Right cardiac atrium (tissue), 5 donors: ENCODE results near the gene CEP112. TPM values are rescaled to one million over a fixed set of nuclear protein-coding genes. Genes with fewer than 3 reads are reported as not detected.

Experiments used
- ATAC-seq, 2 donors: fragments of 200-7000 bp; cut with Tn5 transposase; one replicate each; pipeline versions ENCODE4 v1.8.0 to v1.9.1; 2020; ENCODE audit warnings: moderate library complexity in 2 of 2, mild to moderate bottlenecking in 1 of 2
- DNase-seq, 3 donors: peaks; one replicate each; pipeline ENCODE4 v3.0.0-alpha.2; 2020
- H3K27ac ChIP-seq: one replicate; pipeline ENCODE4 v1.5.1; 2013; ENCODE audit warnings: mild to moderate bottlenecking, low read length, control low read depth, moderate library complexity
- H3K27me3 ChIP-seq: one replicate; pipeline ENCODE4 v1.6.1; 2013; ENCODE audit not compliant: control insufficient read depth, insufficient read depth
- H3K4me1 ChIP-seq: one replicate; pipeline ENCODE4 v1.6.1; 2013; ENCODE audit warnings: low read length; ENCODE audit not compliant: control insufficient read depth, insufficient read depth
- H3K4me3 ChIP-seq: one replicate; pipeline ENCODE4 v1.5.1; 2013; ENCODE audit warnings: low read length, control low read depth
- H3K9me3 ChIP-seq: one replicate; pipeline ENCODE4 v1.6.1; 2013; ENCODE audit warnings: low read length; ENCODE audit not compliant: control insufficient read depth
- WGBS: extraction: QIAGEN DNeasy Blood & Tissue Kit; methylation state at CpG from one replicate; pipeline ENCODE4 v1.1.7; 2013; 5-methylcytosine and 5-hydroxymethylcytosine counted together
- intact Hi-C, 4 donors: fragments of 100-400 bp; cut with DNase I; formaldehyde crosslinking; loops; one replicate each; pipeline versions ENCODE4 v1.11.0 to v1.14.0; 2022 to 2023
- polyA plus RNA-seq: library from polyadenylated mRNA; stranded (reverse); fragments of 200-250 nt; gene quantifications from one replicate; pipeline ENCODE4 v1.2.3, GENCODE V29; 2013
- total RNA-seq, 4 donors: library from RNA; stranded (reverse); fragmentation: NEBNext Ultra II Directional; extraction: Animal tissue kit (Norgen Biotek cat#: 25700); gene quantifications; one replicate each; pipeline ENCODE4 v1.2.1, GENCODE V29; 2021
- donor health status: healthy with polysubstance abuse.
- donor health status: DM: no; HTN: yes; CAD: no.
- donor health status: DM: no; HTN: no; CAD: no.
- donor health status: DM: no; HTN: yes; CAD: no; lungs with severe emphysema.
- donor health status: DM: yes; HTN: yes; CAD: no.

Gene CEP112
- total and polyA plus RNA-seq, 5 donors = 11.1 to 23.1 (median 18.0) TPM

DNA sequence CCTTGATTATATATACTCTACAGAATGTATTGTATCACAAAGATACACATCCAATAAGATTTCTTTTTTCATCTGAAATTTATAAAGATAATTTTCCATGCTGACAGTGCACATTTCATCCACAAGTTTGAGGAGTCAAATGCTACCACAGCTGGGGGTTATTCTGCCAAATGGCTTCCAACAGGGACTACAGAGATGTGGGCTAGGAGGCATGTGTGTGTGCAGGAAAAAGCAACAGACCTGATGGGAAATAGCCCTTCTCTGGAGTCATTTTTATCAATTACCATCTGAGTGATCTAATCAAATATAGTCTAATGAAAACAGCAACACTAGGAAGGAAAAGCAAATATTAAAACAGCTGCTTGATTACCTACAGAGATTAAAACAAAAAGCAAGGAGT, 290.5 kb downstream of the CEP112 start:
- H3K9me3 ChIP-seq = no peaks in the 10 kb centered on the region
- intact Hi-C loops = no loop called here
- no peak for ATAC-seq
- H3K4me3 ChIP-seq = no peak overlapping the region
- H3K27ac ChIP-seq = no peak overlapping the region
- no peaks in the 10 kb centered on the region for H3K27me3 ChIP-seq
- DNase-seq = no peak
- H3K4me1 ChIP-seq = no peaks in the 10 kb centered on the region

- 91% methylated on average over 6 of the region's 6 CpGs for WGBS
- H3K27me3 ChIP-seq = no peaks in the 10 kb centered on the region
- intact Hi-C loops = no loop called here
- no peak overlapping the region for H3K4me3 ChIP-seq
- DNase-seq = no peak
- no peak for ATAC-seq
- H3K4me1 ChIP-seq = no peaks in the 10 kb centered on the region
- no peaks in the 10 kb centered on the region for H3K9me3 ChIP-seq
- no peak overlapping the region for H3K27ac ChIP-seq
These were observed 291.7 kb downstream of the CEP112 start for GRCh38 chr17:65900216-65900615.

- H3K4me3 ChIP-seq = no peak overlapping the region
- DNase-seq (no peak), ATAC-seq (no peak)
- WGBS = 96% methylated on average over 3 of the region's 3 CpGs
- H3K4me1 ChIP-seq = no peaks in the 10 kb centered on the region
- H3K9me3 ChIP-seq = no peaks in the 10 kb centered on the region
- intact Hi-C loops = no loop called here
- no peaks in the 10 kb centered on the region for H3K27me3 ChIP-seq
- H3K27ac ChIP-seq = no peak overlapping the region
These were observed 293.3 kb downstream of the CEP112 start for GRCh38 chr17:65898651-65899050.

GRCh38 chr17:65896889-65897288, 295.0 kb downstream of the CEP112 start:
- no peak for ATAC-seq
- Histone ChIP-seq H3K4me1 (no peaks in the 10 kb centered on the region), H3K9me3 (no peaks in the 10 kb centered on the region), H3K4me3 (no peak overlapping the region), H3K27me3 (no peaks in the 10 kb centered on the region), H3K27ac (no peak overlapping the region)
- no peak for DNase-seq
- intact Hi-C loops = no loop called here

- intact Hi-C loops = no loop called here
- no peak for ATAC-seq
- H3K9me3 ChIP-seq = no peaks in the 10 kb centered on the region
These were observed 296.0 kb downstream of the CEP112 start for GRCh38 chr17:65895969-65896368.

GRCh38 chr17:65893692-65894279, 298.1 kb downstream of the CEP112 start:
- ATAC-seq = no peak
- no peaks in the 10 kb centered on the region for H3K4me1 ChIP-seq
- DNase-seq = no peak
- no peaks in the 10 kb centered on the region for H3K9me3 ChIP-seq
- H3K27ac ChIP-seq = no peak overlapping the region
- no peak overlapping the region for H3K4me3 ChIP-seq
- H3K27me3 ChIP-seq = no peaks in the 10 kb centered on the region
- WGBS = 82% methylated on average over 3 of the region's 3 CpGs
- intact Hi-C loops = no loop called here

More at GRCh38 chr17:65895969-65896368, 296.0 kb downstream of the CEP112 start:
- no peak for DNase-seq
- Histone ChIP-seq H3K27me3 (no peaks in the 10 kb centered on the region), H3K27ac (no peak overlapping the region), H3K4me1 (no peaks in the 10 kb centered on the region), H3K4me3 (no peak overlapping the region)

DNA sequence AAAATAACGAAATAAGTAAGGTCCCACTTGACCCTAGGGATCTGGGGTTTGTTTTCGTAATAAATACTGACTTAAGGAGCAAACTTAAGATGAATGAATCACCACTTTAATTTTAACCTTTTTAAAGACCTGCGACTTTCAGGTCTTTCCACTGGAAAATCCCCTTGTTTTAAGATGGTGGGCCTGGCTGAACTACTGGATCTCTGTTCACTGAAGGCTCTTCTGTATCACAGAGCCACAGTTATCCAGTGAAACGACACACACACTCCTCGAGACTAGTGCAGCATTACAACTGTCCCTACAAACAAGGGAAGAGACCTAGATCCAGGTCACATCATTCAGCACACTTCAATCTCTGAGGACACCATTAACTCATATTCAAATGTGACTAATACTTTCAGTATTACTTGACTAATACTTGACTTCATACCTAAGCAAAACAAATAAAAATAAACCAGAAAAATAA, 299.0 kb downstream of the CEP112 start:
- Histone ChIP-seq H3K27ac (no peak overlapping the region), H3K4me1 (no peaks in the 10 kb centered on the region), H3K9me3 (no peaks in the 10 kb centered on the region), H3K27me3 (no peaks in the 10 kb centered on the region), H3K4me3 (no peak overlapping the region)
- WGBS = 91% methylated on average over 5 of the region's 5 CpGs
- DNase-seq (no peak), ATAC-seq (no peak)
- intact Hi-C loops = no loop called here

DNA sequence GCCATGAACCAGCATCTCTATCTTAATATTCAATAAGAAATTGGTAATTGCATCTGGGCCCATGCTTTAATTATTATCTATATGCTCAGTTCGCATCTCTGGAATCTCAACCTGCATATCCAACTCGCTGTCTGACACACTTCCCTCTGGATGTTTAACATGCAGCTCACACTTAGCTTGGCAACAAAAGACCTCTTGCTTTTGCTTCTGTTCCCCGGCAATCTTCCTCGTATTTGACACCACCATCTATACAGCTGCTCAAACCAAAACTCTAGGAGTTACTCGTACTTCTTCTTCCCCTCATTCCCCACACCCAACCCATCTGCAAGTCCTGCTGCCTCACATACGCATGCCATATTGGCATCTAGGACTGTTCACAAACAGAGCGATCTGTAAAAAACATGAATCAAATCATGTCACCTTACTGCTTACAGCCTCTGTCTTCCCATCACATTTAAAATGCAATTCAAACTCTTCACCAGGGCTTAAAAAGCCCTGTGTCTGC, 300.6 kb downstream of the CEP112 start:
- DNase-seq = no peak
- H3K27ac ChIP-seq = no peak overlapping the region
- H3K4me3 ChIP-seq = no peak overlapping the region
- H3K27me3 ChIP-seq = no peaks in the 10 kb centered on the region
- intact Hi-C loops = no loop called here
- ATAC-seq = no peak
- no peaks in the 10 kb centered on the region for H3K9me3 ChIP-seq
- WGBS = 97% methylated on average over 7 of the region's 7 CpGs
- H3K4me1 ChIP-seq = no peaks in the 10 kb centered on the region

DNA sequence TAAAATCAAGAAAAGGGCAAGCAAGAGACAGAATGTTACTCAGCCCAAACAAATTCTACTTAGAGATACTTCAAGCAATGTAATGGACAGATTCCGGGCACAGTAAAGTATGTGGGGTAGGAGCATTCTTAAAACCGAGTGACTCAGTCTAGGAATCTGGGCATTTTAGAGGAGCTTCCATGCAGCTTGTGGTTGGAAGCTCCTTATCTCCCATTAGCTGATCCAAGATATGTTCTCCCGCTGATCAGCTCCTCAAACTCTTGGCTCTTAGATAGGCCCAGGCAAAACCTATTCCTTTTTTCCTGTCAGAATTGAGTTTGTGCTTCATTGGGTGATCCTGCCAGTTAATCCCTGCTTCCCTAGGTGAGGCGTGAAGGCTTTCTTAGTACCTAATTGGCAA, 303.3 kb downstream of the CEP112 start:
- WGBS = 68% methylated on average over 4 of the region's 4 CpGs
- Histone ChIP-seq H3K4me1 (no peaks in the 10 kb centered on the region), H3K4me3 (no peak overlapping the region), H3K27me3 (no peaks in the 10 kb centered on the region), H3K9me3 (no peaks in the 10 kb centered on the region), H3K27ac (no peak overlapping the region)
- ATAC-seq = no peak
- no peak for DNase-seq
- intact Hi-C loops = no loop called here

- no peak overlapping the region for H3K4me3 ChIP-seq
- 71% methylated on average over 6 of the region's 6 CpGs for WGBS
- no peaks in the 10 kb centered on the region for H3K4me1 ChIP-seq
- no peaks in the 10 kb centered on the region for H3K27me3 ChIP-seq
- DNase-seq = no peak
- H3K27ac ChIP-seq = no peak overlapping the region
- no peaks in the 10 kb centered on the region for H3K9me3 ChIP-seq
- intact Hi-C loops = no loop called here
- ATAC-seq = no peak
These were observed 305.4 kb downstream of the CEP112 start for GRCh38 chr17:65886315-65887245.

DNA sequence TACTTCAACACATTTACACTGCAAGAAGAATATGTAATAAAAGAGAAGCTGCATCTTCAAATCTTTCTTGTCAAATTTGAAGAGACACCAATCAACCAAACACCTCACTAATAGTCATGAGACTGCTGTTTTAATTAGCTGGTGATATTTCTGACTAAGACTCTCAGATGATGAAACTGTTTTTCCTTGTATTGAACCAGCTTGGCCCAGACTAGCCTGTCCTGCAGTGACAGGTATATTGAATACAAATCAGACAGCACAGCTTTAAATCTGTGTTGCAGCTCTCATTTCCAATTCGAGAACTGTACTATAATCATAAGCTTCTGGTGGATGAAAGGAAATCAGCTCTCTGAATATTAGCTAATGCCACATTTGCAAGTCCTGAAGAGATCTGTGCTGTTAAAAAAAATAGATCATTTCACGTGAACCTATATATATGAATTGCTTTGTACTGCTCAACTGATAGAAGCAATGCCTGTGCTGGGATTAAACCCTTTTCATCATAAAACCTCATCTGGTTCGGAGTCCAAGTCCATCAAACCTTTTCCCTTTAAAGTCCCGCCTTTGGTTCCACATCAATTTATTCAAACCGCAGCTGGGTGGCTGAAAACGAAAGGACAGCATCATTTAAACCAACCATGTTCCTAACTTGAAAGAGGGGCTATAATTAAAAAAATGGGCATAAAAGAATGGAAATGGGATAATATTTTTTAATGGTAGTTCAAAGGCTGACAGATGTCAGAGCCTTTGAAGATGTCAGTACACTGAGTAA, 306.2 kb downstream of the CEP112 start:
- WGBS = 84% methylated on average over 6 of the region's 6 CpGs
- no peak overlapping the region for H3K4me3 ChIP-seq
- DNase-seq (no peak), ATAC-seq (no peak)
- H3K27me3 ChIP-seq = no peaks in the 10 kb centered on the region
- intact Hi-C loops = no loop called here
- H3K9me3 ChIP-seq = no peaks in the 10 kb centered on the region
- no peaks in the 10 kb centered on the region for H3K4me1 ChIP-seq
- no peak overlapping the region for H3K27ac ChIP-seq
